ENCODE results near the gene CTNNA2.

GRCh38 chr2:80166483-80167171, 653.8 kb downstream of the CTNNA2 start:
- no peak for TF ChIP-seq CTCF (IDR thresholded peaks at IDR 0.05)
- TF ChIP-seq POLR2AphosphoS5 (IDR thresholded peaks at IDR 0.05; ENCODE audit: low read depth, low read length): no peak
- TF ChIP-seq, protein P1, sequence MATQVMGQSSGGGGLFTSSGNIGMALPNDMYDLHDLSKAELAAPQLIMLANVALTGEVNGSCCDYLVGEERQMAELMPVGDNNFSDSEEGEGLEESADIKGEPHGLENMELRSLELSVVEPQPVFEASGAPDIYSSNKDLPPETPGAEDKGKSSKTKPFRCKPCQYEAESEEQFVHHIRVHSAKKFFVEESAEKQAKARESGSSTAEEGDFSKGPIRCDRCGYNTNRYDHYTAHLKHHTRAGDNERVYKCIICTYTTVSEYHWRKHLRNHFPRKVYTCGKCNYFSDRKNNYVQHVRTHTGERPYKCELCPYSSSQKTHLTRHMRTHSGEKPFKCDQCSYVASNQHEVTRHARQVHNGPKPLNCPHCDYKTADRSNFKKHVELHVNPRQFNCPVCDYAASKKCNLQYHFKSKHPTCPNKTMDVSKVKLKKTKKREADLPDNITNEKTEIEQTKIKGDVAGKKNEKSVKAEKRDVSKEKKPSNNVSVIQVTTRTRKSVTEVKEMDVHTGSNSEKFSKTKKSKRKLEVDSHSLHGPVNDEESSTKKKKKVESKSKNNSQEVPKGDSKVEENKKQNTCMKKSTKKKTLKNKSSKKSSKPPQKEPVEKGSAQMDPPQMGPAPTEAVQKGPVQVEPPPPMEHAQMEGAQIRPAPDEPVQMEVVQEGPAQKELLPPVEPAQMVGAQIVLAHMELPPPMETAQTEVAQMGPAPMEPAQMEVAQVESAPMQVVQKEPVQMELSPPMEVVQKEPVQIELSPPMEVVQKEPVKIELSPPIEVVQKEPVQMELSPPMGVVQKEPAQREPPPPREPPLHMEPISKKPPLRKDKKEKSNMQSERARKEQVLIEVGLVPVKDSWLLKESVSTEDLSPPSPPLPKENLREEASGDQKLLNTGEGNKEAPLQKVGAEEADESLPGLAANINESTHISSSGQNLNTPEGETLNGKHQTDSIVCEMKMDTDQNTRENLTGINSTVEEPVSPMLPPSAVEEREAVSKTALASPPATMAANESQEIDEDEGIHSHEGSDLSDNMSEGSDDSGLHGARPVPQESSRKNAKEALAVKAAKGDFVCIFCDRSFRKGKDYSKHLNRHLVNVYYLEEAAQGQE (IDR thresholded peaks at IDR 0.05; ENCODE audit: insufficient read depth in 1 of 2, low read depth in 2 of 2, low read length in 1 of 2): no peak
- TF ChIP-seq SIN3A (IDR thresholded peaks at IDR 0.05; ENCODE audit: borderline replicate concordance, insufficient read depth, low read depth, low read length): no peak
- TF ChIP-seq TCF7L2 (IDR thresholded peaks at IDR 0.05; ENCODE audit: low read depth, low read length): no peak

All from Panc1 (cell line).